Breast epithelium (tissue), 3 donors: Measurements from ENCODE around the gene ATCAY.

Experiments
- POLR2A ChIP-seq: fragments of 450-650 bp; IDR thresholded peaks from one replicate; pipeline ENCODE4 v1.6.1; 2016; ENCODE audit warnings: antibody characterized with exemption, mild to moderate bottlenecking, moderate library complexity
- POLR2AphosphoS5 ChIP-seq, 3 donors: sonication (generic); formaldehyde crosslinking; IDR thresholded peaks; one replicate each; pipeline ENCODE4 v1.6.1; 2017; ENCODE audit warnings: antibody characterized with exemption in 3 of 3
- TF ChIP-seq, protein P1 (sequence below), 3 donors: fragments of 450-650 bp; IDR thresholded peaks; one replicate each; pipeline ENCODE4 v1.5.1; 2016 to 2017; ENCODE audit warnings: antibody characterized with exemption in 3 of 3, mild to moderate bottlenecking in 3 of 3, moderate library complexity in 3 of 3

DNA sequence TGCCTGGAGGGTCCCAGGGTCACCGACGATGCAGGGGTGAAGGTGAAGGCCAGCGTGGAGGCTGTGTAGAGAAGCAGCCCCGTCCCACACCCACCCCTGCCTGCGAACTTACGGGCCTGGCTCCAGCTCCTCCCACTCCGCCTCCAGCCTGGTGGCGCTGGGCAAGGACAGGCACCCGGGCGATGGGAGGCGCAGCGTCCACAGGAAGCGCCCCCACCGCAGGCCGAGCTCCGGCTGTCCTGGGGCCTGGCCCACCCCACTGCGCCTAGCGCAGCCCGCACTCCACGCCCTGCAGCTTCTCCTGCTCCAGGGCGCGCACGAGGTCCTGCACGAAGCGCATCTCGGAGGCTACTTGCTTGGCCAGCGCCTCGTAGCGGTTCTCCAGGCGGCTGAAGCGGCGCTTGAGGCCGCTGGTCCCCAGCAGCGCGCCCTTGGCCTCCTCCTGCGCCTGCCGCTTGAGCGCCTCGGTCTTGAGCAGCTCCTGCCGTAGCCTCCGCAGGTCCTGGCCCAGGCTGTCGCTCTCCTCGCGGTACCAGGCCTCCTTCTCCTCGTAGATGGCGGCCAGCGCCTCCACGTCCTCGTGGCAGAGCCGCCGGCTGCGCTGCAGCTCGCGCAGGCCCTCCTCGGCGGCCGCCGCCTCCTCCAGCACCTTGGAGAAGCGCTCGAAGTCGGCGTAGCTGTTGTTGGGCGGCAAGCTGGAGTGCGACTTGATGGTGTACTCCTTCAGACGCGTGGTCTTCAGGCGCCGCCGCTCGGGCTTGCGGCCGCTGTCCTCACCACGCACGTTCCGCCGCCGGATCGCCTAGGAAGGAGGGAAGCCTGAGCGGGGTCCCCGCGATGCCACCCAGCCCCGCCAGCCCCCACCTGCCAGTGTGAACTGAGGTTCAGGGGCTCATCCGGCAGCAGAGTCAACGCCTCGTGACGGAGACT is 78.6 kb downstream of the ATCAY start:
- TF ChIP-seq POLR2AphosphoS5 (IDR thresholded peaks at IDR 0.05) = peak in 1 of 3 donors; percentile 18
- TF ChIP-seq, protein P1, sequence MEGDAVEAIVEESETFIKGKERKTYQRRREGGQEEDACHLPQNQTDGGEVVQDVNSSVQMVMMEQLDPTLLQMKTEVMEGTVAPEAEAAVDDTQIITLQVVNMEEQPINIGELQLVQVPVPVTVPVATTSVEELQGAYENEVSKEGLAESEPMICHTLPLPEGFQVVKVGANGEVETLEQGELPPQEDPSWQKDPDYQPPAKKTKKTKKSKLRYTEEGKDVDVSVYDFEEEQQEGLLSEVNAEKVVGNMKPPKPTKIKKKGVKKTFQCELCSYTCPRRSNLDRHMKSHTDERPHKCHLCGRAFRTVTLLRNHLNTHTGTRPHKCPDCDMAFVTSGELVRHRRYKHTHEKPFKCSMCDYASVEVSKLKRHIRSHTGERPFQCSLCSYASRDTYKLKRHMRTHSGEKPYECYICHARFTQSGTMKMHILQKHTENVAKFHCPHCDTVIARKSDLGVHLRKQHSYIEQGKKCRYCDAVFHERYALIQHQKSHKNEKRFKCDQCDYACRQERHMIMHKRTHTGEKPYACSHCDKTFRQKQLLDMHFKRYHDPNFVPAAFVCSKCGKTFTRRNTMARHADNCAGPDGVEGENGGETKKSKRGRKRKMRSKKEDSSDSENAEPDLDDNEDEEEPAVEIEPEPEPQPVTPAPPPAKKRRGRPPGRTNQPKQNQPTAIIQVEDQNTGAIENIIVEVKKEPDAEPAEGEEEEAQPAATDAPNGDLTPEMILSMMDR (IDR thresholded peaks at IDR 0.05) = no peak
- no peak for TF ChIP-seq POLR2A
